Measurements from ENCODE around the gene SLC10A7.

SLC10A7 gene

GRCh38 chr4:146469022-146469421, 52.7 kb downstream of the SLC10A7 start:
- no peak for TF ChIP-seq CTCF (IDR thresholded peaks at IDR 0.05)

GRCh38 chr4:146465628-146466027, 56.1 kb downstream of the SLC10A7 start:
- no peaks in the 10 kb centered on the region for H3K27me3 Mint-ChIP-seq (ENCODE audit: low read depth, poor library complexity)

More at GRCh38 chr4:146469022-146469421, 52.7 kb downstream of the SLC10A7 start:
- H3K9me3 Mint-ChIP-seq: no peaks in the 10 kb centered on the region
- no peaks in the 10 kb centered on the region for H3K27me3 Mint-ChIP-seq (ENCODE audit: low read depth, poor library complexity)
- no peak overlapping the region for H3K27ac Mint-ChIP-seq
- H3K36me3 Mint-ChIP-seq (ENCODE audit: low read depth): no peaks in the 10 kb centered on the region
- no peak for DNase-seq
- H3K4me3 Mint-ChIP-seq: no peak overlapping the region
- H3K4me1 Mint-ChIP-seq: no peaks in the 10 kb centered on the region

GRCh38 chr4:146462251-146462650, 59.5 kb downstream of the SLC10A7 start:
- Mint-ChIP-seq H3K4me1 (no peaks in the 10 kb centered on the region), H3K27me3 (ENCODE audit: low read depth, poor library complexity) (no peaks in the 10 kb centered on the region), H3K27ac (no peak overlapping the region), H3K9me3 (no peaks in the 10 kb centered on the region), H3K4me3 (no peak overlapping the region), H3K36me3 (ENCODE audit: low read depth) (no peaks in the 10 kb centered on the region)
- no peak for DNase-seq
- TF ChIP-seq CTCF (IDR thresholded peaks at IDR 0.05): no peak

More at GRCh38 chr4:146465628-146466027, 56.1 kb downstream of the SLC10A7 start:
- no peak for DNase-seq
- H3K36me3 Mint-ChIP-seq (ENCODE audit: low read depth): no peaks in the 10 kb centered on the region
- no peaks in the 10 kb centered on the region for H3K9me3 Mint-ChIP-seq
- no peak overlapping the region for H3K4me3 Mint-ChIP-seq
- H3K4me1 Mint-ChIP-seq: no peaks in the 10 kb centered on the region
- H3K27ac Mint-ChIP-seq: no peak overlapping the region
- no peak for TF ChIP-seq CTCF (IDR thresholded peaks at IDR 0.05)

- H3K36me3 Mint-ChIP-seq (ENCODE audit: low read depth): no peaks in the 10 kb centered on the region
- no peak overlapping the region for H3K27ac Mint-ChIP-seq
- H3K27me3 Mint-ChIP-seq (ENCODE audit: low read depth, poor library complexity): peaks cover 4% of the 10 kb centered on the region
- no peaks in the 10 kb centered on the region for H3K4me1 Mint-ChIP-seq
- no peak overlapping the region for H3K4me3 Mint-ChIP-seq
- no peak for TF ChIP-seq CTCF (IDR thresholded peaks at IDR 0.05)
- no peak for DNase-seq
- H3K9me3 Mint-ChIP-seq: no peaks in the 10 kb centered on the region
Measured at GRCh38 chr4:146458594-146458993, 63.1 kb downstream of the SLC10A7 start.

- Mint-ChIP-seq H3K9me3 (peaks cover 2% of the 10 kb centered on the region), H3K4me3 (no peak overlapping the region), H3K27ac (no peak overlapping the region), H3K4me1 (peaks cover 4% of the 10 kb centered on the region), H3K27me3 (ENCODE audit: low read depth, poor library complexity) (peaks cover 4% of the 10 kb centered on the region), H3K36me3 (ENCODE audit: low read depth) (no peaks in the 10 kb centered on the region)
- TF ChIP-seq CTCF (IDR thresholded peaks at IDR 0.05): no peak
- no peak for DNase-seq
Measured at GRCh38 chr4:146456681-146457080, 65.1 kb downstream of the SLC10A7 start.

- no peak overlapping the region for H3K4me3 Mint-ChIP-seq
- no peak overlapping the region for H3K27ac Mint-ChIP-seq
- no peak for DNase-seq
- peaks cover 14% of the 10 kb centered on the region for H3K9me3 Mint-ChIP-seq
- no peak for TF ChIP-seq CTCF (IDR thresholded peaks at IDR 0.05)
- peaks cover 4% of the 10 kb centered on the region for H3K4me1 Mint-ChIP-seq
- H3K27me3 Mint-ChIP-seq (ENCODE audit: low read depth, poor library complexity): peaks cover 4% of the 10 kb centered on the region
- H3K36me3 Mint-ChIP-seq (ENCODE audit: low read depth): no peaks in the 10 kb centered on the region
Measured at GRCh38 chr4:146453181-146453807, 68.4 kb downstream of the SLC10A7 start.
